ENCODE data around the gene CDH24. TPM values are rescaled to one million over a fixed set of nuclear protein-coding genes. Genes with fewer than 3 reads are reported as not detected.

The CDH24 gene
- total and polyA plus RNA-seq, 2 of the 4 experiments (the other 2 are of a cell fraction): 3.9 to 24.4 TPM

DNA sequence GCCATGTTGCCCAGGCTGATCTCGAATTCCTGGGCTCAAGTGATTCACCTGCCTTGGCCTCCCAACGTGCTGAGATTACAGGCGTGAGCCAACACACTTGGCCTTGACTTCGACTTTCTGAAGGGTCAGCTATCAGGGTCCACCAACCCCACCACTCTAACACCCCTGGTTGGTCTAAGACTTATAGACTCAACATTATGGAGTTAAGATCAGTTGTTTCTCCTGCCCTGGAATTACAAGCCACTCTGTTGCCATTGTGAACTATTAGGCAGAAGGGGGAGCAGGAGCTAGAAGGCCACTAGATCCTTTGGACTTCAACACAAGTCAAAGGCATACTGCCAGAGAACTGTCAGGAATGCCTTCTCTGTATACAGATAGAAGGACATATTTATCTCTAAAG lies 17.2 kb downstream of the CDH24 start:
- Histone ChIP-seq H2BK120ac (ENCODE audit: low read depth, low read length) (no peak overlapping the region), H3K36me3 (ENCODE audit: control insufficient read depth, insufficient read depth, low read length) (no peaks in the 10 kb centered on the region), H3K9ac (ENCODE audit: low read depth, low read length) (no peak overlapping the region), H3K4me2 (ENCODE audit: low read depth, low read length) (no peak overlapping the region), H3K9me3 (ENCODE audit: control insufficient read depth, insufficient read depth, low read length) (no peaks in the 10 kb centered on the region), H3K9me1 (ENCODE audit: insufficient read depth, low read length) (peaks cover 4% of the 10 kb centered on the region; the same call in 1 of the 2 replicates), H2AFZ (replicated peaks; ENCODE audit: low read length, poor library complexity) (no peak overlapping the region), H2BK5ac (ENCODE audit: low read depth, low read length, poor library complexity, severe bottlenecking) (no peak overlapping the region), H3K27ac (ENCODE audit: insufficient read depth, low read length) (no peak overlapping the region), H4K8ac (ENCODE audit: low read depth in 2 of 2, low read length in 2 of 2) (no peak overlapping the region), H3K79me1 (ENCODE audit: low read depth in 1 of 2, low read length in 2 of 2) (no peaks in the 10 kb centered on the region), H2BK15ac (ENCODE audit: low read depth, low read length) (no peak overlapping the region), H2AK5ac (ENCODE audit: low read depth, low read length) (no peak overlapping the region), H3K18ac (ENCODE audit: low read depth, low read length) (no peak overlapping the region), H3K23ac (ENCODE audit: low read depth, low read length) (no peak overlapping the region), H4K20me1 (ENCODE audit: insufficient read depth, low read length) (no peaks in the 10 kb centered on the region), H3K4me1 (ENCODE audit: control insufficient read depth, insufficient read depth, low read length) (peaks cover 2% of the 10 kb centered on the region; the same call in 1 of the 2 replicates), H2AK9ac (replicated peaks; ENCODE audit: low read depth, low read length, poor library complexity) (peak overlapping the region; percentile 60), H3K27me3 (ENCODE audit: control insufficient read depth, insufficient read depth, low read length) (no peaks in the 10 kb centered on the region), H2BK20ac (ENCODE audit: low read depth, low read length) (no peak overlapping the region; the same call in 1 of the 2 replicates), H4K91ac (ENCODE audit: insufficient read depth, low read depth, low read length) (no peak overlapping the region), H3K4me3 (ENCODE audit: insufficient read depth, low read depth, low read length) (no peak overlapping the region), H3K4ac (ENCODE audit: low read depth, low read length) (no peak overlapping the region), H3K56ac (ENCODE audit: extremely low read depth, insufficient read depth, low read length) (no peak overlapping the region), H3K14ac (replicated peaks; ENCODE audit: low read depth, low read length) (no peak overlapping the region), H4K5ac (ENCODE audit: low read depth, low read length) (no peak overlapping the region)
- no peak for TF ChIP-seq CHD1 (IDR thresholded peaks at IDR 0.05; ENCODE audit: low read depth, low read length)
- TF ChIP-seq RCOR1 (IDR thresholded peaks at IDR 0.05; ENCODE audit: insufficient replicate concordance, low read length): no peak
- TF ChIP-seq, protein P1, sequence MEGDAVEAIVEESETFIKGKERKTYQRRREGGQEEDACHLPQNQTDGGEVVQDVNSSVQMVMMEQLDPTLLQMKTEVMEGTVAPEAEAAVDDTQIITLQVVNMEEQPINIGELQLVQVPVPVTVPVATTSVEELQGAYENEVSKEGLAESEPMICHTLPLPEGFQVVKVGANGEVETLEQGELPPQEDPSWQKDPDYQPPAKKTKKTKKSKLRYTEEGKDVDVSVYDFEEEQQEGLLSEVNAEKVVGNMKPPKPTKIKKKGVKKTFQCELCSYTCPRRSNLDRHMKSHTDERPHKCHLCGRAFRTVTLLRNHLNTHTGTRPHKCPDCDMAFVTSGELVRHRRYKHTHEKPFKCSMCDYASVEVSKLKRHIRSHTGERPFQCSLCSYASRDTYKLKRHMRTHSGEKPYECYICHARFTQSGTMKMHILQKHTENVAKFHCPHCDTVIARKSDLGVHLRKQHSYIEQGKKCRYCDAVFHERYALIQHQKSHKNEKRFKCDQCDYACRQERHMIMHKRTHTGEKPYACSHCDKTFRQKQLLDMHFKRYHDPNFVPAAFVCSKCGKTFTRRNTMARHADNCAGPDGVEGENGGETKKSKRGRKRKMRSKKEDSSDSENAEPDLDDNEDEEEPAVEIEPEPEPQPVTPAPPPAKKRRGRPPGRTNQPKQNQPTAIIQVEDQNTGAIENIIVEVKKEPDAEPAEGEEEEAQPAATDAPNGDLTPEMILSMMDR (conservative IDR thresholded peaks at IDR 0.05; ENCODE audit: low read depth, low read length): no peak
- TF ChIP-seq, protein P2, sequence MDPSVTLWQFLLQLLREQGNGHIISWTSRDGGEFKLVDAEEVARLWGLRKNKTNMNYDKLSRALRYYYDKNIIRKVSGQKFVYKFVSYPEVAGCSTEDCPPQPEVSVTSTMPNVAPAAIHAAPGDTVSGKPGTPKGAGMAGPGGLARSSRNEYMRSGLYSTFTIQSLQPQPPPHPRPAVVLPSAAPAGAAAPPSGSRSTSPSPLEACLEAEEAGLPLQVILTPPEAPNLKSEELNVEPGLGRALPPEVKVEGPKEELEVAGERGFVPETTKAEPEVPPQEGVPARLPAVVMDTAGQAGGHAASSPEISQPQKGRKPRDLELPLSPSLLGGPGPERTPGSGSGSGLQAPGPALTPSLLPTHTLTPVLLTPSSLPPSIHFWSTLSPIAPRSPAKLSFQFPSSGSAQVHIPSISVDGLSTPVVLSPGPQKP (IDR thresholded peaks at IDR 0.05; ENCODE audit: borderline replicate concordance, low read depth, low read length): no peak
- TF ChIP-seq, protein P3, sequence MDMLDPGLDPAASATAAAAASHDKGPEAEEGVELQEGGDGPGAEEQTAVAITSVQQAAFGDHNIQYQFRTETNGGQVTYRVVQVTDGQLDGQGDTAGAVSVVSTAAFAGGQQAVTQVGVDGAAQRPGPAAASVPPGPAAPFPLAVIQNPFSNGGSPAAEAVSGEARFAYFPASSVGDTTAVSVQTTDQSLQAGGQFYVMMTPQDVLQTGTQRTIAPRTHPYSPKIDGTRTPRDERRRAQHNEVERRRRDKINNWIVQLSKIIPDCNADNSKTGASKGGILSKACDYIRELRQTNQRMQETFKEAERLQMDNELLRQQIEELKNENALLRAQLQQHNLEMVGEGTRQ (IDR thresholded peaks at IDR 0.05; ENCODE audit: low read depth, low read length): no peak
- no peak for TF ChIP-seq BHLHE40 (IDR thresholded peaks at IDR 0.05; ENCODE audit: low read depth, low read length)
- TF ChIP-seq SMC3 (IDR thresholded peaks at IDR 0.05; ENCODE audit: low read depth, low read length): no peak
- no peak for TF ChIP-seq RFX5 (IDR thresholded peaks at IDR 0.05; ENCODE audit: low read depth, low read length)
- no peak for TF ChIP-seq MXI1 (IDR thresholded peaks at IDR 0.05; ENCODE audit: borderline replicate concordance, low read depth, low read length)
- TF ChIP-seq FOS (IDR thresholded peaks at IDR 0.05; ENCODE audit: low read depth, low read length): no peak
- no peak for TF ChIP-seq MAZ (IDR thresholded peaks at IDR 0.05; ENCODE audit: borderline replicate concordance, low read depth, low read length)
- no peak for TF ChIP-seq POLR2A (IDR thresholded peaks at IDR 0.05; ENCODE audit: low read depth, low read length)
- intact Hi-C loops (cut with micrococcal nuclease) (no loop called here), in situ Hi-C loops (cut with MboI; ENCODE audit: low sequenced_read_pairs) (no loop called here), dilution Hi-C loops (cut with HindIII; ENCODE audit: low sequenced_read_pairs, unreplicated experiment) (no loop called here)
- CTCF ChIA-PET: interaction anchor here (0.9 kb wide), 1 partner anchor 32 kb away, joined by 3 read pairs; no protein-coding TSS in a partner anchor
- no CpG with 5 or more reads among the region's 4 CpGs for WGBS, 2 experiments (ENCODE audit: extremely low coverage in 2 of 2, insufficient read length in 1 of 2)
- ATAC-seq (ENCODE audit: low read depth): no peak
- DNase-seq: no peak
- POLR2A ChIA-PET (ENCODE audit: unreplicated experiment): no interaction called here
- no TSS peak for BruUV-seq (replicated peaks)

Data from IMR-90 (cell line).